Endothelial cell of umbilical vein (primary cell): Measurements from ENCODE around the gene ANKFN1. TPM values are rescaled to one million over a fixed set of nuclear protein-coding genes. Genes with fewer than 3 reads are reported as not detected.

Source experiments
- BruUV-seq: library from RNA; stranded (reverse); fragments of 400-500 nt; replicated peaks from 2 replicates; lab custom pipeline; 2021; lab: Mats Ljungman, UMichigan
- CTCF ChIA-PET: fragments of 300-600, 350-600 bp; sonication (Branson Sonifier 250); formaldehyde crosslinking; loops from one replicate; lab custom pipeline; 2021; ENCODE audit warnings: antibody characterized with exemption, inconsistent platforms; lab: Charles Lee
- POLR2A ChIA-PET: fragments of 300-600, 350-600 bp; sonication (Branson Sonifier 250); formaldehyde crosslinking; loops from one replicate; lab custom pipeline; 2021; ENCODE audit warnings: antibody characterized with exemption, inconsistent platforms; lab: Charles Lee
- DNase-seq: peaks from one replicate; pipeline ENCODE4 v3.0.0-alpha.2; 2011; ENCODE audit warnings: low read depth, low spot score
- FAIRE-seq: peaks from 2 replicates; lab custom pipeline; 2011; peaks lifted over from hg19 to GRCh38; lab: Jason Lieb, UNC
- H2AFZ ChIP-seq: 2 replicates; pipeline ENCODE4 v1.6.0; 2012; ENCODE audit warnings: low read depth, low read length, control low read depth, inconsistent platforms
- H3K27ac ChIP-seq: 2 replicates; pipeline ENCODE4 v1.5.1; 2011; ENCODE audit warnings: low read depth, mild to moderate bottlenecking, control low read depth, low read length, moderate library complexity; ENCODE audit not compliant: insufficient read depth
- H3K27me3 ChIP-seq, 2 experiments: 2 replicates each; pipeline versions ENCODE4 v1.6.0 to v1.6.1; 2011; ENCODE audit warnings: low read length in 2 of 2, mixed read lengths in 1 of 2; ENCODE audit not compliant: control insufficient read depth in 2 of 2, insufficient read depth in 2 of 2
- H3K36me3 ChIP-seq, 2 experiments: 2 replicates in 1 of 2; 3 replicates in 1 of 2; pipeline ENCODE4 v1.5.1; 2011; ENCODE audit warnings: low read length in 2 of 2, mild to moderate bottlenecking in 1 of 2, moderate library complexity in 1 of 2; ENCODE audit not compliant: control insufficient read depth in 2 of 2, insufficient read depth in 2 of 2; ENCODE audit errors: extremely low read depth in 1 of 2
- H3K4me1 ChIP-seq: 3 replicates; pipeline ENCODE4 v1.5.1; 2011; ENCODE audit warnings: mild to moderate bottlenecking, low read length; ENCODE audit not compliant: control insufficient read depth, insufficient read depth; ENCODE audit errors: extremely low read depth
- H3K4me2 ChIP-seq: 2 replicates; pipeline ENCODE4 v1.6.1; 2011; ENCODE audit warnings: low read length, control low read depth, mixed read lengths; ENCODE audit not compliant: insufficient read depth
- H3K4me3 ChIP-seq, 3 experiments: fragments of 200-600 bp in 1 of 3; sonication (generic), shearing (Covaris generic) in 1 of 3; replicated peaks in 1 of 3; 2 replicates each; pipeline ENCODE4 v1.5.1; 2011 to 2016; ENCODE audit warnings: control low read depth in 3 of 3, low read length in 3 of 3, mild to moderate bottlenecking in 2 of 3, inconsistent platforms in 1 of 3, low read depth in 1 of 3, moderate library complexity in 1 of 3; ENCODE audit not compliant: insufficient read depth in 1 of 3
- H3K79me2 ChIP-seq: 2 replicates; pipeline ENCODE4 v1.6.0; 2012; ENCODE audit warnings: low read length, inconsistent platforms; ENCODE audit not compliant: control insufficient read depth, insufficient read depth
- H3K9ac ChIP-seq: replicated peaks from 2 replicates; pipeline ENCODE3; 2011; ENCODE audit warnings: low read length, control low read depth; ENCODE audit not compliant: insufficient read depth; ENCODE audit errors: extremely low read depth
- H3K9me1 ChIP-seq: replicated peaks from 3 replicates; pipeline ENCODE4 v1.6.0; 2011; ENCODE audit warnings: mild to moderate bottlenecking, low read length; ENCODE audit not compliant: control insufficient read depth, insufficient read depth; ENCODE audit errors: extremely low read depth
- H3K9me3 ChIP-seq: replicated peaks from 2 replicates; pipeline ENCODE4 v1.5.1; 2012; ENCODE audit warnings: low read length, inconsistent platforms; ENCODE audit not compliant: control insufficient read depth, insufficient read depth
- H4K20me1 ChIP-seq: replicated peaks from 2 replicates; pipeline ENCODE3; 2011; ENCODE audit warnings: mild to moderate bottlenecking, low read length; ENCODE audit not compliant: control insufficient read depth, insufficient read depth; ENCODE audit errors: extremely low read depth
- CTCF ChIP-seq, 2 donors: IDR thresholded peaks; 1 replicate in 1 of 2; 2 replicates in 1 of 2; pipeline ENCODE4 v1.5.1; 2011; ENCODE audit warnings: low read length in 2 of 2, mild to moderate bottlenecking in 2 of 2, moderate library complexity in 2 of 2, control low read depth in 1 of 2, inconsistent platforms in 1 of 2, low read depth in 1 of 2; ENCODE audit not compliant: insufficient read depth in 1 of 2; ENCODE audit errors: extremely low read depth in 1 of 2
- EZH2 ChIP-seq: IDR thresholded peaks from 2 replicates; pipeline ENCODE4 v1.6.1; 2012; ENCODE audit warnings: borderline replicate concordance, low read depth, mild to moderate bottlenecking, moderate library complexity, low read length, inconsistent platforms; ENCODE audit not compliant: severe bottlenecking
- FOS ChIP-seq: IDR thresholded peaks from 2 replicates; pipeline ENCODE4 v1.6.1; 2011; ENCODE audit warnings: mild to moderate bottlenecking, low read length, moderate library complexity, borderline replicate concordance; ENCODE audit not compliant: insufficient read depth
- GATA2 ChIP-seq: IDR thresholded peaks from 2 replicates; pipeline ENCODE4 v1.7.0; 2011; ENCODE audit warnings: low read depth, mild to moderate bottlenecking, moderate library complexity, mixed read lengths, low read length; ENCODE audit not compliant: insufficient read length, insufficient read depth
- JUN ChIP-seq: IDR thresholded peaks from 2 replicates; pipeline ENCODE4 v1.6.1; 2011; ENCODE audit warnings: borderline replicate concordance, low read depth; ENCODE audit not compliant: insufficient read length, insufficient read depth
- MAX ChIP-seq: IDR thresholded peaks from 2 replicates; pipeline ENCODE4 v1.6.1; 2011; ENCODE audit not compliant: insufficient read depth, insufficient read length
- MYC ChIP-seq: IDR thresholded peaks from one replicate; pipeline ENCODE4 v1.6.1; 2011; ENCODE audit warnings: mild to moderate bottlenecking, low read depth, low read length
- POLR2A ChIP-seq: IDR thresholded peaks from 2 replicates; pipeline ENCODE4 v1.6.1; 2012; ENCODE audit warnings: low read depth, mild to moderate bottlenecking, control low read depth, low read length
- POLR2AphosphoS5 ChIP-seq: IDR thresholded peaks from 2 replicates; pipeline ENCODE4 v1.6.1; 2012; ENCODE audit warnings: low read depth, mild to moderate bottlenecking, control low read depth, low read length, moderate library complexity; ENCODE audit not compliant: insufficient read depth
- dilution Hi-C: fragments of 300-500 bp; cut with MboI; formaldehyde crosslinking; loops from one replicate; pipeline ENCODE4 v1.15.0; 2019; ENCODE audit warnings: low sequenced_read_pairs; ENCODE audit not compliant: extremely low pct_ligation_motif_present
- intact Hi-C: fragments of 100-400 bp; cut with micrococcal nuclease; formaldehyde crosslinking; loops from one replicate; pipeline ENCODE4 v1.10.0; 2022
- polyA plus RNA-seq, 4 experiments: library from polyadenylated mRNA; depleted of rRNA in 3 of 4; stranded (reverse) in 3 of 4; unstranded in 1 of 4; fragments of >200 nt; gene quantifications; 2 replicates each; pipeline versions ENCODE4 v1.2.1 to v1.2.3, GENCODE V29; 2011 to 2012; ENCODE audit warnings: missing spikeins in 1 of 4
- total RNA-seq: library from RNA; stranded (reverse); gene quantifications from 2 replicates; pipeline ENCODE4 v1.2.3, GENCODE V29; 2021

The ANKFN1 gene
- total and polyA plus RNA-seq, 2 donors (not counting 3 experiments of a cell fraction or from before 2014, with no cell fraction given) = 0.15 TPM; not detected in 1

GRCh38 chr17:56130026-56130425, 23.2 kb upstream of the ANKFN1 start:
- no peaks in the 10 kb centered on the region for H3K79me2 ChIP-seq
- DNase-seq (no peak), FAIRE-seq (no peak)
- no peak overlapping the region for H3K9ac ChIP-seq
- no peaks in the 10 kb centered on the region for H3K9me1 ChIP-seq
- intact Hi-C loops = no loop called here
- no peak overlapping the region for H3K4me2 ChIP-seq
- H3K9me3 ChIP-seq = no peaks in the 10 kb centered on the region
- ChIA-PET POLR2A (no interaction called here), CTCF (interaction anchor here (0.9 to 1.7 kb wide), 4 partner anchors 187 to 592 kb away, joined by 3 to 18 read pairs (median 4); no protein-coding TSS in a partner anchor)
- no peak overlapping the region for H3K27ac ChIP-seq
- no peak overlapping the region for H2AFZ ChIP-seq
- H3K4me3 ChIP-seq = no peak overlapping the region
- BruUV-seq = no TSS peak
- dilution Hi-C loops = no loop called here
- H3K36me3 ChIP-seq = no peaks in the 10 kb centered on the region
- no peaks in the 10 kb centered on the region for H3K4me1 ChIP-seq
- peaks cover 8 to 11% of the 10 kb centered on the region in 2 experiments for H3K27me3 ChIP-seq
- TF ChIP-seq CTCF (IDR thresholded peaks at IDR 0.05; ENCODE audit: extremely low read depth in 1 of 2, insufficient read depth in 1 of 2, low read depth in 1 of 2, low read length in 2 of 2) (no peak), EZH2 (no peak), GATA2 (no peak), JUN (no peak), FOS (no peak), MAX (no peak), MYC (no peak), POLR2A (no peak), POLR2AphosphoS5 (no peak)
- no peaks in the 10 kb centered on the region for H4K20me1 ChIP-seq
